ENCODE measurements around the gene NINJ2. TPM values are rescaled to one million over a fixed set of nuclear protein-coding genes. Genes with fewer than 3 reads are reported as not detected.

The NINJ2 gene
- total RNA-seq, 1 experiment from 2014 or later: 0.24 TPM

GRCh38 chr12:545835-546234 lies 117.4 kb downstream of the NINJ2 start:
- Histone ChIP-seq H2BK120ac (ENCODE audit: low read depth, low read length, poor library complexity, severe bottlenecking) (no peak overlapping the region), H3K79me2 (ENCODE audit: insufficient read depth, low read length) (no peaks in the 10 kb centered on the region), H3K4ac (ENCODE audit: low read depth, low read length) (no peak overlapping the region), H3T11ph (ENCODE audit: low read length) (no peak overlapping the region), H2BK12ac (ENCODE audit: insufficient read length, low read depth, low read length) (no peak overlapping the region), H4K5ac (ENCODE audit: insufficient read length, low read depth, low read length) (no peak overlapping the region), H2BK20ac (ENCODE audit: low read depth, low read length, poor library complexity, severe bottlenecking) (no peak overlapping the region), H3K9ac (ENCODE audit: extremely low read depth, insufficient read length, low read length) (no peak overlapping the region), H3K23me2 (ENCODE audit: insufficient read length, low read depth, low read length, poor library complexity, severe bottlenecking) (peaks cover 5% of the 10 kb centered on the region), H4K8ac (replicated peaks; ENCODE audit: insufficient read length, low read depth, low read length) (no peak overlapping the region), H3K9me3 (ENCODE audit: control insufficient read depth, low read depth, low read length) (no peaks in the 10 kb centered on the region), H3K56ac (ENCODE audit: insufficient read length, low read depth, low read length) (no peak overlapping the region), H4K20me1 (ENCODE audit: control insufficient read depth, insufficient read depth, insufficient read length) (no peaks in the 10 kb centered on the region), H2BK15ac (ENCODE audit: low read depth, low read length) (no peak overlapping the region), H3K4me2 (ENCODE audit: insufficient read depth, insufficient read length, low read length) (no peak overlapping the region), H3K18ac (ENCODE audit: insufficient read length, low read depth, low read length) (no peak overlapping the region), H3K23ac (ENCODE audit: insufficient read length, low read depth, low read length) (no peak overlapping the region), H2AFZ (ENCODE audit: low read length) (no peak overlapping the region), H2BK5ac (ENCODE audit: insufficient read length, low read length) (no peak overlapping the region), H3K79me1 (ENCODE audit: insufficient read depth, low read depth, low read length, poor library complexity, severe bottlenecking) (no peaks in the 10 kb centered on the region), H4K91ac (ENCODE audit: insufficient read length, low read depth, low read length) (no peak overlapping the region), H3K27me3 (ENCODE audit: insufficient read depth, low read length) (no peaks in the 10 kb centered on the region), H3K4me1 (ENCODE audit: insufficient read depth, low read length) (no peaks in the 10 kb centered on the region), H3K14ac (ENCODE audit: insufficient read depth, low read length) (no peak overlapping the region), H2AK5ac (ENCODE audit: insufficient read length, low read length) (no peak overlapping the region), H3K27ac (ENCODE audit: insufficient read length, low read depth, low read length) (no peak overlapping the region)
- no peak for TF ChIP-seq CTCF (conservative IDR thresholded peaks at IDR 0.05)
- no peaks in the 10 kb centered on the region; a peak in 1 of 5 replicates for H3K9me3 Mint-ChIP-seq
- no peak overlapping the region for H3K27ac Mint-ChIP-seq
- DNase-seq: no peak
- H3K27me3 Mint-ChIP-seq (ENCODE audit: low read depth): peaks cover 7% of the 10 kb centered on the region
- peaks cover 11 to 20% of the 10 kb centered on the region in 2 experiments for H3K4me1 Mint-ChIP-seq
- no peak overlapping the region for H3K4me3 Mint-ChIP-seq
- 94% methylated on average over 2 of the region's 6 CpGs for WGBS (ENCODE audit: extremely low coverage, insufficient read length, low lambda C conversion rate)
- peaks cover 0 to 33% (median 16%) of the 10 kb centered on the region in 3 experiments; a peak in 6 of 7 replicates for H3K36me3 Mint-ChIP-seq (ENCODE audit: insufficient read depth in 1 of 3, low read depth in 3 of 3)

All from H9 (cell line).